GM12873 (cell line): ENCODE results near the gene METTL25.

Experiments used
- CTCF ChIP-seq: IDR thresholded peaks from 2 replicates; pipeline ENCODE4 v1.5.1; 2012; ENCODE audit warnings: low read depth, mild to moderate bottlenecking, moderate library complexity, low read length, control low read depth; ENCODE audit not compliant: insufficient read depth; ENCODE audit errors: missing control alignments

Gene METTL25

GRCh38 chr12:82425241-82425640 is 66.9 kb downstream of the METTL25 start:
- TF ChIP-seq CTCF = no peak

- TF ChIP-seq CTCF = no peak
Observed at GRCh38 chr12:82426081-82426480, 67.8 kb downstream of the METTL25 start.

GRCh38 chr12:82426586-82426985 is 68.3 kb downstream of the METTL25 start:
- TF ChIP-seq CTCF = no peak

- TF ChIP-seq CTCF = no peak
Observed at GRCh38 chr12:82430541-82431145, 72.3 kb downstream of the METTL25 start.

- no peak for TF ChIP-seq CTCF
Observed at GRCh38 chr12:82434392-82434911, 76.1 kb downstream of the METTL25 start.

GRCh38 chr12:82436354-82436753 is 78.0 kb downstream of the METTL25 start:
- TF ChIP-seq CTCF = no peak

GRCh38 chr12:82437744-82438143 is 79.4 kb downstream of the METTL25 start:
- no peak for TF ChIP-seq CTCF
